GM21528 (cell line): Measurements from ENCODE around the gene BCAS1.

Source experiments
- ATAC-seq: cut with Tn5 transposase; IDR thresholded peaks from one replicate; pipeline ENCODE4 v1.9.1; 2021; ENCODE audit warnings: mild to moderate bottlenecking, moderate library complexity; ENCODE audit not compliant: unreplicated experiment, low FRiP score

BCAS1 gene

GRCh38 chr20:54103067-54103761, 32.8 kb upstream of the BCAS1 start:
- ATAC-seq: peak; percentile 77

DNA sequence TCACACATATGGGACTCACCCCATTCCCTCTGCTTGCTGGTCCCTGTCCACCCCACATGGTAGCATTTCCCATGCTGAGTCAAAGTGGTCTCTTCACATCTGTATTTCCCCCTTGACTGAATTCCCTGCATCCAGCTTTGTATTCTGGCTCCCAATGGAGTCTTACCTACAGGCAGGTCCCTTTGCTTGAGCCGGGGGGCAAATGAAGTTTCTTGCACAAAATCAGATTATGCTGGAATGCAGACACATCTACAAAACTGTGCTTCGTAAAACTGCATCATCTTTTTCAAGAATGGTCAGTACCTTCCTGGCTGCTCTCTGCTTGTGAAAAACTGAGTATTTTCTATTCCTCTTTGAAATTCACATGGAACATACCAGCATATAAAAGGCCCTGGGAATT, 32.1 kb upstream of the BCAS1 start:
- no peak for ATAC-seq

DNA sequence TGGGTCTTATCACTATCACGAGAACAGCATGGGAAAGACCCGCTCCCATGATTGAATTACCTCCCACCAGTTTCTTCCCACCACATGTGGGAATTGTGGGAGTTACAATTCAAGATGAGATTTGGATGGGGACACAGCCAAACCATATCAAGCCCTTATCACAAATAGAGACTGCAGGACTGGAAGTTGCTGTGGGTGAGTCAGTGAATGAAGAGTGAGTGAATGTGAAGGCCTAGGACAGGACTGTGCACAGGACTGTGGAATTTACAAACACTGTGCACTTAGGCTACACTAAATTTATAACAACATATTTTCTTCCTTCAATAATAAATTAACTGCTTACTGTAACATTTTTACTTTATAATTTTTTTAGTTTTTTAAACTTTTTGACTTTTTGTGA, 30.2 kb upstream of the BCAS1 start:
- no peak for ATAC-seq

GRCh38 chr20:54099894-54100293, 29.5 kb upstream of the BCAS1 start:
- ATAC-seq: no peak

GRCh38 chr20:54098047-54098446, 27.7 kb upstream of the BCAS1 start:
- no peak for ATAC-seq

GRCh38 chr20:54097236-54097529, 26.8 kb upstream of the BCAS1 start:
- ATAC-seq: no peak

- ATAC-seq: no peak
Measured at GRCh38 chr20:54095824-54096223, 25.4 kb upstream of the BCAS1 start.

DNA sequence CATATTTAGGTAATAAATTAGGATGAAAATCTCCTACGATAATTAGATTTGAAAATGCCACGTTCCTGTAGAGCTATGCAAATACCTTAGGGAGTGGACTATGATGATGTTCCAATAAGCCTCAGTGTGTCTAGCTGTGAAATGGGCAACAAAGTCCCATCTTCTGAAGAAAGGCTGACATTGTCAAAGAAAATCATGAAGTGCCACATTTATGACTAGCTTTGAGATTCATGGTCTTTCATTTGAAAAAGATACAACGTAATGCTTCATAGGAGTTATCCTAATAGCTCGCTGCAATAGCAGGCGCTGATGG, 23.8 kb upstream of the BCAS1 start:
- ATAC-seq: no peak

GRCh38 chr20:54093423-54094267, 23.3 kb upstream of the BCAS1 start:
- no peak for ATAC-seq

GRCh38 chr20:54092021-54092420, 21.6 kb upstream of the BCAS1 start:
- ATAC-seq: no peak

DNA sequence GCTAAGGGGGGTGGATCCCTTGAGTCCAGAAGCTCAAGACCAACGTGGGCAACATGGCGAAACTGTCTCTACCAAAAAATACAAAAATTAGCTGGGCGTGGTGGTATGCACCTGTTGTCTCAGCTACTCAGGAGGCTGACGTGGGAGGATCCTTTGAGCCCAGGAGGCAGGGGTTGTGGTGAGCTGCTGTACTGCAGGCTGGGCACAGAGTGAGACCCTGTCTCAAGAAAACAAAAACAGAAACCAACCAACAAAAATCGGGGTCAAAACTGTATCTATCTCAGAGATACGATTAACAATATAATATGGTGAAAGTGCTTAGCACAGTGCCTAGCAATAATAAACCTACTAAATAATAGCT, 20.7 kb upstream of the BCAS1 start:
- ATAC-seq: no peak

DNA sequence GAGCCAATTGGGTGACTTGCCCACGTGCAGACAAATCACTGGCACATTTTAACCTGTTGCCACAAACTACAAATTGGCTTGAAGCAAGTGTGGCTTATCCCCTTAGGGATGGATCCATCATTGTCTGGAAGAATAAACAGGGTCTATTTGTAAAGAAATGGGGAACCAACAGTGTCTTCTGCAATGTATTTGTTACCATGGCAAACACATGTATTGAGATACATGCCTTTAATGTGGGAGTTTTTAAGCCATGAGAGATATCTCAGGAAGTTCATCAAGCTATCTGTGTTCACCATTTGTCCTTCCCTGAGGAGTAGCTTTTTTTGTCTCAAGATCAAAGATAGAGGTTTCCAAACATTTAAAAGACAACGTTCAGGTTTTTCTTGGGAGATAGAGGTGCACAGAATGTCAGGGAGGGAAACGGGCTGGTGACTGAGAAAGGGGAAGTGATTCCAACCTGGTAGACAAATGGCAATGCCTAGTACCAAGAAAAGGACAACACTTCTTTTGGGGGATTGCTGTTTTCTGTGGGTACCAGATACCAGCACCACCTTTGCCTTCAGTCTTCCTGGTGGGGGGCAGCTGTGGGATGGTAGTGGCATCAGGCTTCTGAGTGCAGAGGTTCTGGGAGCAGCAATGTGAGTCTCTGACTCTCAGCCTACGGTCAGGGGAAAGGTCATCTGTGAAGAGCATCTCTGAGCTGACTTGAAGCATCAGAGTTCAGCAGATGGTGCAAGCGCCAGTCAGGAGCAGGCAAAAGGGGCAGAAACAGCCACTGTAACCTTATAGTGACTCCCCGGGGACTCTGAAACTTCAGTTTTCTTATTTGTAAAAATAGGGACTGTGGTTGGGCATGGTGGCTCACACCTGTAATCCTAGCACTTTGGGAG, 20.1 kb upstream of the BCAS1 start:
- no peak for ATAC-seq

- ATAC-seq: no peak
Measured at GRCh38 chr20:54088430-54088829, 18.0 kb upstream of the BCAS1 start.

DNA sequence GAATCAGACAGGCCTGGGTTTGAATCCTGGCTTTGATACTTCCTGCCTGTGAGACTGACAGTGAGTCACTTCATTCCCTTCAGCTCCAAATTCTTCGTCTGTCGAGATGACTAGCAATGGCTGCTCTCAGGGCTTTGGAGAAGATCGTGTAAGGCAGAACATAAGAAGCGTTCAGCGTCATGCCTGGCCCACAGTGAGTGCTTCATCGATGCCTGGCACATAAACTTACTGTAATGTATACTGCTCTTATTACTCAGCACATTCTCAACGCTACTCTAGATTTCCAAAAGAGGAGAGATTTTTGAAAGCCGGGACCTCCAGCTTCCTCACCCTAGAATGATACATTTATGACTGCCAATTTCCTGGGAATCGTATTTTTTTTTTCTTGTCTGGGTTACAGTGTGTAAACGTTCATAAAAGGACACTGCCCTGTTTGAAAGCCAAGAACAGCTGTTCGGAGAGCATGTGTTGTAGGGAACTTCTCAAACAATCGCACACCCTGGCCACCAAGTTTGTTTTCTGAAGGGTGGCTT, 16.2 kb upstream of the BCAS1 start:
- ATAC-seq: no peak

GRCh38 chr20:54085910-54086309, 15.5 kb upstream of the BCAS1 start:
- ATAC-seq: no peak

DNA sequence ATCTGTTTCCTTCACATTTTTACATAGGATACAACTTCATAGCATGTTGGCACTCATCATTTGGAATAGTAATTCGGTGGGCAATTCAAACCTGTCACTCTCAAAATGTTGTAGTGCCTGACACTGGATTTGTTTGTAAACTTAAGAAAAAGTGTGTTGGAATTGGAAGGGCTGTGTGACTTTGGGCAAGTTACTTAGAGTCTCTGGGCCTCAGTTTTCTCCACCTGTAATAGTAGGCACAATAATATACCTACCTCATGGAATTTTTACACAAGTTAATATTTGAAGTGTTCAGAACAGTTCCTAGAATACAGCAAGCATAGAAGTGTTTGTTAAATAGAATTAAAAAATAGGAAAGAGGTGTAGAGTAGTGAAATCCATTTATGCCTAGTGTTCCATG, 15.0 kb upstream of the BCAS1 start:
- no peak for ATAC-seq

GRCh38 chr20:54084727-54085388, 14.5 kb upstream of the BCAS1 start:
- no peak for ATAC-seq

DNA sequence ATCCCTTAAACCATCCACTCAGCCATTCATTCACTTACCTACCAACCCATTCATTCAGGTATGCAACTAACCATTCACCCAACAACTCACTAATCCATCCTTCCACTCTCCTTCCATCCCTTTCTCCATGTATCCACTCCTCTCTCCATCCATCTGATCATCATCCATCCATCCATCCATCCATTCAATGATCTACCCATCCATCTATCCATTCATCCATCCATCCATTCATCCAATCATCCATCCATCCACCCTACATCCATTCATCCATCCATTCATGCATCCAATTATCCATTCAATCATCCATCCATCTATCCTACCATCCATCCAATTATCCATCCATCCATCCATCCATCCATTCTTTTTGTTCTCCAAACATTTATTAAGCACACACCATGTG, 13.8 kb upstream of the BCAS1 start:
- no peak for ATAC-seq

DNA sequence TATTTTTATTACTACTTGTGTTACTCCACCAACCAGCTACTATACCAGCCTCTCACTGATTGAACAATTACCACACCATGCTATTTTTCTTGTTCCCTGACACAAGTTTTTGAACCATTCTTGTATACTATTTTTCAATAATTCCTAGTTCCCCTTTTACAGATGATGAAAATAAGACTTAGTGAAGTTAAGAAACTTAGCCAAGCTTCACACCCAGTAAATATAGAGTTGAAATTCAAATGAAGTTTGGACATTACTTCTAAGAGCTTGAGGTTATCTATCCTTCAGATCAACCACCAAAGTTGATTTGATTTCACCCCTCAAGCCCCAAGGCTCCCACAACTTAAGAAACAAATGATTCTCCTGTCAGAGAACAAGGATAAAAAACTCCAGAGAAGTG, 13.1 kb upstream of the BCAS1 start:
- ATAC-seq: peak; percentile 62

- ATAC-seq: no peak
Measured at GRCh38 chr20:54082100-54082499, 11.7 kb upstream of the BCAS1 start.

DNA sequence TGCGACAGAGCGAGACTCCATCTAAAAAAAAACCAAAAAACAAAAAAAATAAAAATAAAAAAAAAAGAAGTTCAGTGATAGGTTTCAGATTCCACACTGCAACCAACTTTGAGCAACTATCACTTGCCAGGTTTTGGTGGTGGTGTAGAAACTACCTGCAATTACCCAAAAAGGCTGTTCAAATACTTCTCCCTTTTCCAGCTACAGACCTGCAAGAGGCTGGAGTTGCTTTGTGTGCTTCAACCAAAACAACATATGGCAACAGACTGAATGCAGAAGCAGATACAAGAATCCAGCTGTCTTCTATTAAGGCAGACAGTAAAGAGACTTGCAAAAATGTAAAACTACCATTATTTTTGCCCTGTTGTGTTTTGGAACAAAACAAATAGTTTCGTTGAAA, 9.3 kb upstream of the BCAS1 start:
- peak; percentile 71 for ATAC-seq
